ENCODE measurements around the gene FAM20C. TPM values are rescaled to one million over a fixed set of nuclear protein-coding genes. Genes with fewer than 3 reads are reported as not detected.

The FAM20C gene
- total RNA-seq, 1 experiment from 2014 or later: 35.8 TPM

- intact Hi-C loops (cut with micrococcal nuclease; ENCODE audit: unreplicated experiment): no loop called here
- Histone ChIP-seq H3K4me1 (ENCODE audit: insufficient read depth, low read length, poor library complexity, severe bottlenecking) (peaks cover 15% of the 10 kb centered on the region), H3K27ac (ENCODE audit: low read depth, low read length, poor library complexity, severe bottlenecking) (no peak overlapping the region), H3K27me3 (replicated peaks; ENCODE audit: insufficient read depth, low read depth, low read length, poor library complexity) (no peaks in the 10 kb centered on the region), H3K36me3 (ENCODE audit: insufficient read depth, low read length, poor library complexity, severe bottlenecking) (peaks cover 6% of the 10 kb centered on the region), H3K4me3 (ENCODE audit: low read depth, low read length, poor library complexity, severe bottlenecking) (no peak overlapping the region), H3K9me3 (ENCODE audit: low read depth, low read length, poor library complexity, severe bottlenecking) (no peaks in the 10 kb centered on the region)
- TF ChIP-seq, protein P1, sequence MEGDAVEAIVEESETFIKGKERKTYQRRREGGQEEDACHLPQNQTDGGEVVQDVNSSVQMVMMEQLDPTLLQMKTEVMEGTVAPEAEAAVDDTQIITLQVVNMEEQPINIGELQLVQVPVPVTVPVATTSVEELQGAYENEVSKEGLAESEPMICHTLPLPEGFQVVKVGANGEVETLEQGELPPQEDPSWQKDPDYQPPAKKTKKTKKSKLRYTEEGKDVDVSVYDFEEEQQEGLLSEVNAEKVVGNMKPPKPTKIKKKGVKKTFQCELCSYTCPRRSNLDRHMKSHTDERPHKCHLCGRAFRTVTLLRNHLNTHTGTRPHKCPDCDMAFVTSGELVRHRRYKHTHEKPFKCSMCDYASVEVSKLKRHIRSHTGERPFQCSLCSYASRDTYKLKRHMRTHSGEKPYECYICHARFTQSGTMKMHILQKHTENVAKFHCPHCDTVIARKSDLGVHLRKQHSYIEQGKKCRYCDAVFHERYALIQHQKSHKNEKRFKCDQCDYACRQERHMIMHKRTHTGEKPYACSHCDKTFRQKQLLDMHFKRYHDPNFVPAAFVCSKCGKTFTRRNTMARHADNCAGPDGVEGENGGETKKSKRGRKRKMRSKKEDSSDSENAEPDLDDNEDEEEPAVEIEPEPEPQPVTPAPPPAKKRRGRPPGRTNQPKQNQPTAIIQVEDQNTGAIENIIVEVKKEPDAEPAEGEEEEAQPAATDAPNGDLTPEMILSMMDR (conservative IDR thresholded peaks at IDR 0.05; ENCODE audit: low read depth, low read length): no peak
- no peak for TF ChIP-seq EZH2 (IDR thresholded peaks at IDR 0.05; ENCODE audit: borderline replicate concordance, low read depth, low read length, poor library complexity, severe bottlenecking)
- POLR2A ChIA-PET (ENCODE audit: low non-redundant PET): no interaction called here
- BruUV-seq (replicated peaks): no TSS peak
- CTCF ChIA-PET: no interaction called here
- no peak for DNase-seq (ENCODE audit: low spot score)
These were observed 58.2 kb downstream of the FAM20C start for GRCh38 chr7:250523-250922.

DNA sequence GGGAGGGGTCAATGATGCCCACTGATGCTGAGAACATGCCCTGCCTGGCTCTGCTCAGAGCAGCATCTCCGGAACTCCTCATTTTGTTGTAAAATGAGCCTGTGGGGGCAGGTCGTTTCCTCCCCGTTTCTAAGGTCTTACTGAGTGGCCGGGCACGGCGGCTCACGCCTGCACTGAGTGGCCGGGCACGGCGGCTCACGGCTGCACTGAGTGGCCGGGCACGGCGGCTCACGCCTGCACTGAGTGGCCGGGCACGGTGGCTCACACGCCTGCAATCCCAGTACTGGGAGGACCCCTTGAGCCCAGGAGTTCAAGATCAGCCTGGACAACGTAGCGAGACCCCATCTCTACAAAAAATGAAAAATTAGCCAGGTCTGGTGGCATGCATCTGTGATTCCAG, 58.6 kb downstream of the FAM20C start:
- Histone ChIP-seq H3K4me1 (ENCODE audit: insufficient read depth, low read length, poor library complexity, severe bottlenecking) (peaks cover 15% of the 10 kb centered on the region), H3K27ac (ENCODE audit: low read depth, low read length, poor library complexity, severe bottlenecking) (no peak overlapping the region), H3K27me3 (replicated peaks; ENCODE audit: insufficient read depth, low read depth, low read length, poor library complexity) (no peaks in the 10 kb centered on the region), H3K9me3 (ENCODE audit: low read depth, low read length, poor library complexity, severe bottlenecking) (no peaks in the 10 kb centered on the region), H3K36me3 (ENCODE audit: insufficient read depth, low read length, poor library complexity, severe bottlenecking) (peaks cover 6% of the 10 kb centered on the region), H3K4me3 (ENCODE audit: low read depth, low read length, poor library complexity, severe bottlenecking) (no peak overlapping the region)
- DNase-seq (ENCODE audit: low spot score): no peak
- POLR2A ChIA-PET (ENCODE audit: low non-redundant PET): no interaction called here
- CTCF ChIA-PET: no interaction called here
- TF ChIP-seq, protein P1 (conservative IDR thresholded peaks at IDR 0.05; ENCODE audit: low read depth, low read length): no peak
- no peak for TF ChIP-seq EZH2 (IDR thresholded peaks at IDR 0.05; ENCODE audit: borderline replicate concordance, low read depth, low read length, poor library complexity, severe bottlenecking)
- intact Hi-C loops (cut with micrococcal nuclease; ENCODE audit: unreplicated experiment): no loop called here
- BruUV-seq (replicated peaks): no TSS peak

- TF ChIP-seq, protein P1 (conservative IDR thresholded peaks at IDR 0.05; ENCODE audit: low read depth, low read length): no peak
- TF ChIP-seq EZH2 (IDR thresholded peaks at IDR 0.05; ENCODE audit: borderline replicate concordance, low read depth, low read length, poor library complexity, severe bottlenecking): no peak
- CTCF ChIA-PET: no interaction called here
- POLR2A ChIA-PET (ENCODE audit: low non-redundant PET): no interaction called here
These were observed 59.2 kb downstream of the FAM20C start for GRCh38 chr7:251446-252175.

More at GRCh38 chr7:251446-252175, 59.2 kb downstream of the FAM20C start:
- intact Hi-C loops (cut with micrococcal nuclease; ENCODE audit: unreplicated experiment): no loop called here
- H3K27me3 ChIP-seq (replicated peaks; ENCODE audit: insufficient read depth, low read depth, low read length, poor library complexity): no peaks in the 10 kb centered on the region
- peaks cover 6% of the 10 kb centered on the region for H3K36me3 ChIP-seq (ENCODE audit: insufficient read depth, low read length, poor library complexity, severe bottlenecking)
- H3K27ac ChIP-seq (ENCODE audit: low read depth, low read length, poor library complexity, severe bottlenecking): no peak overlapping the region
- H3K4me3 ChIP-seq (ENCODE audit: low read depth, low read length, poor library complexity, severe bottlenecking): no peak overlapping the region
- BruUV-seq (replicated peaks): no TSS peak
- no peak for DNase-seq (ENCODE audit: low spot score)
- H3K4me1 ChIP-seq (ENCODE audit: insufficient read depth, low read length, poor library complexity, severe bottlenecking): peaks cover 15% of the 10 kb centered on the region
- no peaks in the 10 kb centered on the region for H3K9me3 ChIP-seq (ENCODE audit: low read depth, low read length, poor library complexity, severe bottlenecking)

Data from A673 (cell line).